Uterus (tissue), 2 donors: ENCODE data around the gene DPH5.

Experiments used
- POLR2A ChIP-seq, 2 donors: fragments of 450-650 bp; IDR thresholded peaks; one replicate each; pipeline ENCODE4 v1.6.1; 2016; ENCODE audit warnings: antibody characterized with exemption in 2 of 2, mild to moderate bottlenecking in 1 of 2, moderate library complexity in 1 of 2
- TF ChIP-seq, protein P1 (sequence below), 4 experiments: fragments of 200-600 bp in 2 of 4; fragments of 450-650 bp in 2 of 4; sonication (generic) in 2 of 4; IDR thresholded peaks; one replicate each; pipeline ENCODE4 v1.5.1; 2016 to 2019; ENCODE audit warnings: antibody characterized with exemption in 4 of 4, mild to moderate bottlenecking in 2 of 4, moderate library complexity in 1 of 4

DNA sequence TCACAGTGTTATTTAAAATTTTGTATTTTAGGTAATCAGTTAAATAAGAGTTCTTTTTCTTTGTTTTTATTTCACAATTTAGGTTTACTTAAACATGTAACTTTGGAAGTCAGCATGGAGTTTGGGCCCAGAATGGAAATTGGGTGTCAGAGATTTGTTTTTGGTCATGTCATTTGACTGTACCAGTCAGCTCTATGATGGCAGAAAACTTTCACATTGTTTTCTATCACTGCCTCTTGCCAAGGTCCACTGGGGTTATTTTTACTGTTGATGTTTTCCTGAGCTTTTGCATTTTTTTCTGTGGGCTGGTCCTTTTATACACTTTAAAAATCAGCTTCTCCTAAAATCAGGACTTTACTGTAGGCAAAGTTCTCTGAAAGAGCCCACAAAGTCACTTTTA is 75.2 kb downstream of the DPH5 start:
- TF ChIP-seq, protein P1, sequence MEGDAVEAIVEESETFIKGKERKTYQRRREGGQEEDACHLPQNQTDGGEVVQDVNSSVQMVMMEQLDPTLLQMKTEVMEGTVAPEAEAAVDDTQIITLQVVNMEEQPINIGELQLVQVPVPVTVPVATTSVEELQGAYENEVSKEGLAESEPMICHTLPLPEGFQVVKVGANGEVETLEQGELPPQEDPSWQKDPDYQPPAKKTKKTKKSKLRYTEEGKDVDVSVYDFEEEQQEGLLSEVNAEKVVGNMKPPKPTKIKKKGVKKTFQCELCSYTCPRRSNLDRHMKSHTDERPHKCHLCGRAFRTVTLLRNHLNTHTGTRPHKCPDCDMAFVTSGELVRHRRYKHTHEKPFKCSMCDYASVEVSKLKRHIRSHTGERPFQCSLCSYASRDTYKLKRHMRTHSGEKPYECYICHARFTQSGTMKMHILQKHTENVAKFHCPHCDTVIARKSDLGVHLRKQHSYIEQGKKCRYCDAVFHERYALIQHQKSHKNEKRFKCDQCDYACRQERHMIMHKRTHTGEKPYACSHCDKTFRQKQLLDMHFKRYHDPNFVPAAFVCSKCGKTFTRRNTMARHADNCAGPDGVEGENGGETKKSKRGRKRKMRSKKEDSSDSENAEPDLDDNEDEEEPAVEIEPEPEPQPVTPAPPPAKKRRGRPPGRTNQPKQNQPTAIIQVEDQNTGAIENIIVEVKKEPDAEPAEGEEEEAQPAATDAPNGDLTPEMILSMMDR (IDR thresholded peaks at IDR 0.05): no peak
- TF ChIP-seq POLR2A (IDR thresholded peaks at IDR 0.05): no peak
